K562 (cell line): ENCODE results near the gene PDE8A. TPM values are rescaled to one million over a fixed set of nuclear protein-coding genes. Genes with fewer than 3 reads are reported as not detected.
A peak's percentile ranks its signal among the peaks of the same experiment; 100 is the strongest.

Source experiments
- CBX5 ChIP-seq: IDR thresholded peaks from 2 replicates; pipeline ENCODE4 v1.6.1; 2014; ENCODE audit warnings: low read depth, borderline replicate concordance
- ELF1 ChIP-seq: fragments of 200-800 bp; sonication (Bioruptor generic); IDR thresholded peaks from 2 replicates; pipeline ENCODE4 v1.6.1; 2016; ENCODE audit warnings: missing genetic modification characterization, missing compliant biosample characterization
- NBN ChIP-seq: fragments of 450-650 bp; IDR thresholded peaks from 2 replicates; pipeline ENCODE4 v1.6.1; 2016; ENCODE audit warnings: low read depth, mild to moderate bottlenecking
- RB1 ChIP-seq: fragments of 450-650 bp; IDR thresholded peaks from 2 replicates; pipeline ENCODE4 v1.6.1; 2017; ENCODE audit warnings: low read depth, mild to moderate bottlenecking
- RBBP5 ChIP-seq: fragments of 200-600 bp; sonication (generic); IDR thresholded peaks from 2 replicates; pipeline ENCODE4 v1.6.1; 2012; ENCODE audit warnings: borderline replicate concordance, mild to moderate bottlenecking, low read length, control low read depth, inconsistent platforms; ENCODE audit not compliant: insufficient read depth, poor library complexity, severe bottlenecking
- RCOR1 ChIP-seq, 2 experiments: IDR thresholded peaks; 2 replicates each; pipeline ENCODE4 v1.6.1; 2012; ENCODE audit warnings: low read depth in 2 of 2, low read length in 2 of 2, borderline replicate concordance in 1 of 2, improper control_type of control experiment in 1 of 2
- SP1 ChIP-seq: sonication (generic); formaldehyde crosslinking; IDR thresholded peaks from 2 replicates; pipeline ENCODE4 v1.8.1; 2022; ENCODE audit warnings: mild to moderate bottlenecking, missing genetic modification reagents
- TOE1 ChIP-seq, 2 experiments: fragments of 450-650 bp in 1 of 2; sonication (generic) in 1 of 2; formaldehyde crosslinking in 1 of 2; IDR thresholded peaks; 2 replicates each; pipeline versions ENCODE4 v1.7.1 to v1.8.0; 2016 to 2022; ENCODE audit warnings: borderline replicate concordance in 2 of 2, mild to moderate bottlenecking in 2 of 2, antibody characterized with exemption in 1 of 2, inconsistent platforms in 1 of 2, low read depth in 1 of 2, missing genetic modification reagents in 1 of 2, moderate library complexity in 1 of 2
- XRCC5 ChIP-seq: fragments of 200-400 bp; formaldehyde crosslinking; IDR thresholded peaks from 2 replicates; pipeline ENCODE4 v1.6.1; 2017; ENCODE audit warnings: low read depth, mild to moderate bottlenecking, low read length
- ZBED1 ChIP-seq: IDR thresholded peaks from 2 replicates; pipeline ENCODE4 v1.6.1; 2014
- polyA plus RNA-seq, 8 experiments: library from polyadenylated mRNA; depleted of rRNA in 4 of 8; stranded (reverse) in 5 of 8; unstranded in 3 of 8; fragments of >200 nt; fragmentation: Nextera tagmentation in 2 of 8; fragmentation: Illumina TruSeq in 1 of 8; extraction: Ambion mirVana in 2 of 8; extraction: Trizol in 1 of 8; gene quantifications; 2 replicates each; pipeline versions ENCODE4 v1.2.1 to v1.2.3, GENCODE V29; 2011 to 2014; ENCODE audit warnings: inconsistent platforms in 1 of 8, missing spikeins in 1 of 8
- total RNA-seq, 7 experiments: library from RNA; depleted of rRNA in 6 of 7; stranded (reverse); fragments of >200 nt in 6 of 7; fragmentation: Illumina TruSeq in 2 of 7; extraction: Trizol in 2 of 7; gene quantifications; 2 replicates each; pipeline versions ENCODE4 v1.2.1 to v1.2.3, GENCODE V29; 2011 to 2021; ENCODE audit warnings: low replicate concordance in 1 of 7
- TF ChIP-seq, protein P1 (sequence below): IDR thresholded peaks from 2 replicates; pipeline ENCODE4 v1.6.1; 2011; ENCODE audit warnings: borderline replicate concordance, low read depth, mild to moderate bottlenecking, moderate library complexity, low read length; ENCODE audit not compliant: insufficient read depth, poor library complexity, severe bottlenecking
- TF ChIP-seq, protein P2 (sequence below): sonication (generic); formaldehyde crosslinking; IDR thresholded peaks from 2 replicates; pipeline ENCODE4 v1.8.0; 2022; ENCODE audit warnings: mild to moderate bottlenecking, missing genetic modification reagents
- TF ChIP-seq, protein P3 (sequence below): sonication (generic); formaldehyde crosslinking; IDR thresholded peaks from 2 replicates; pipeline ENCODE4 v1.8.0; 2022; ENCODE audit warnings: mild to moderate bottlenecking, low read depth, missing genetic modification reagents
- TF ChIP-seq, protein P4 (sequence below): conservative IDR thresholded peaks from 2 replicates; pipeline ENCODE4 v1.6.1; 2011; ENCODE audit warnings: low read depth, mild to moderate bottlenecking, low read length; ENCODE audit not compliant: control insufficient read depth
- TF ChIP-seq, protein P5 (sequence below): fragments of 450-650 bp; IDR thresholded peaks from 2 replicates; pipeline ENCODE4 v1.6.1; 2016

The PDE8A gene
- total and polyA plus RNA-seq, 9 of the 15 experiments (the other 6 are each of a cell fraction or from before 2014, with no cell fraction given), result 5.9 to 40.3 (median 19.8) TPM

DNA sequence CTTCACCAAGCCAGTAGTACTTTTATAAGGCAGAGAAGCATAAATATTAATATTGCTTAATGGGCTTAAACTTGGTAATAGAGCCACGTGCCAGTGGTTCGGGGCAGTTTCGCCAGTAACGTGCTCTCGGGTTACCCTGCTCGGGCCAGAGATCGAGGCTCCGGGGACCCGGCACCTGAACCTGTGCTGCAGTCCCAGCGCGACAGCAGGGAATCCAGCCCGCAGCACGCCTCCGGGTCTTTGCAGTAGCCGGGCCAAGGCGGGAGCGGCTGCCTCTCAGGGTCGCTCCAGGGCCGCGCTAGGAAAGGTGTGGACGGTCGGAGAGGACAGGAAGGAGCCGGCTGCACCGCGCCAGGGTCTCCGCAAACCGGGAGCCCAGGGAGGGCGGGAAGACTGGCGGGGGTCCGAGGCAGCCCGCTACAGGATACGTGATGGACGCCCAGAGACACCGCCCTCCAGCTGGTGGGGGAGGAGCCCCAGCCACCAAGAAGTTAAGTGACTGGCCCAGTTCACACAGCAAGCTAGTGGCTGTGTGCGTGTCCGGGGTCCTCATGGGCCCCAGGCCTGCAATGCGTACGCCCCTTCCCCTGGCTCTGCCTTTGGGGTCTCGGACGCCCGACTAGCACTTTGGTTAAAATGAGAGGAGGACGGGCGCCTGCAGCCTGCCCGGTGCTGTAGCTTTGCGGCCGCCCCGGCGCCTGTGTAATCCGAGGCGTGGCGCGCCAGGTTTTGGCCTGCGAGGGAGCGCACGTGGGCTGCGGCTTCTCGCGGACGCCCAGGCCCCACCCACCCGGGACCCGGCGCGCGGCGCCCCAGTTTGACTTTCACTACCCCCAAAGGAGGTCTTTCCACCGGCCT is 1.2 kb upstream of the PDE8A start (continued):
- TF ChIP-seq TOE1 (IDR thresholded peaks at IDR 0.05; ENCODE audit: borderline replicate concordance) (peak; percentile 90), TOE1 (CRISPR knock-in tag; IDR thresholded peaks at IDR 0.05; ENCODE audit: borderline replicate concordance, low read depth) (no peak), ZBED1 (0 out of 2 replicates have a peak, but pooled peaks have one; percentile 22), RB1 (peak; percentile 95), RCOR1 (IDR thresholded peaks at IDR 0.05; ENCODE audit: borderline replicate concordance in 1 of 2, low read depth in 2 of 2, low read length in 2 of 2) (peak; percentile 42 to 84; a peak in 2 of 4 replicates), CBX5 (no peak), NBN (no peak), SP1 (CRISPR knock-in tag) (peak; percentile 33; the same call in 1 of the 2 replicates), ELF1 (peak; percentile 46; the same call in 1 of the 2 replicates), XRCC5 (peak; percentile 57; the same call in 1 of the 2 replicates), RBBP5 (peak; percentile 60)
- TF ChIP-seq, protein P1, sequence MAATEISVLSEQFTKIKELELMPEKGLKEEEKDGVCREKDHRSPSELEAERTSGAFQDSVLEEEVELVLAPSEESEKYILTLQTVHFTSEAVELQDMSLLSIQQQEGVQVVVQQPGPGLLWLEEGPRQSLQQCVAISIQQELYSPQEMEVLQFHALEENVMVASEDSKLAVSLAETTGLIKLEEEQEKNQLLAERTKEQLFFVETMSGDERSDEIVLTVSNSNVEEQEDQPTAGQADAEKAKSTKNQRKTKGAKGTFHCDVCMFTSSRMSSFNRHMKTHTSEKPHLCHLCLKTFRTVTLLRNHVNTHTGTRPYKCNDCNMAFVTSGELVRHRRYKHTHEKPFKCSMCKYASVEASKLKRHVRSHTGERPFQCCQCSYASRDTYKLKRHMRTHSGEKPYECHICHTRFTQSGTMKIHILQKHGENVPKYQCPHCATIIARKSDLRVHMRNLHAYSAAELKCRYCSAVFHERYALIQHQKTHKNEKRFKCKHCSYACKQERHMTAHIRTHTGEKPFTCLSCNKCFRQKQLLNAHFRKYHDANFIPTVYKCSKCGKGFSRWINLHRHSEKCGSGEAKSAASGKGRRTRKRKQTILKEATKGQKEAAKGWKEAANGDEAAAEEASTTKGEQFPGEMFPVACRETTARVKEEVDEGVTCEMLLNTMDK, result no peak
- TF ChIP-seq, protein P2, sequence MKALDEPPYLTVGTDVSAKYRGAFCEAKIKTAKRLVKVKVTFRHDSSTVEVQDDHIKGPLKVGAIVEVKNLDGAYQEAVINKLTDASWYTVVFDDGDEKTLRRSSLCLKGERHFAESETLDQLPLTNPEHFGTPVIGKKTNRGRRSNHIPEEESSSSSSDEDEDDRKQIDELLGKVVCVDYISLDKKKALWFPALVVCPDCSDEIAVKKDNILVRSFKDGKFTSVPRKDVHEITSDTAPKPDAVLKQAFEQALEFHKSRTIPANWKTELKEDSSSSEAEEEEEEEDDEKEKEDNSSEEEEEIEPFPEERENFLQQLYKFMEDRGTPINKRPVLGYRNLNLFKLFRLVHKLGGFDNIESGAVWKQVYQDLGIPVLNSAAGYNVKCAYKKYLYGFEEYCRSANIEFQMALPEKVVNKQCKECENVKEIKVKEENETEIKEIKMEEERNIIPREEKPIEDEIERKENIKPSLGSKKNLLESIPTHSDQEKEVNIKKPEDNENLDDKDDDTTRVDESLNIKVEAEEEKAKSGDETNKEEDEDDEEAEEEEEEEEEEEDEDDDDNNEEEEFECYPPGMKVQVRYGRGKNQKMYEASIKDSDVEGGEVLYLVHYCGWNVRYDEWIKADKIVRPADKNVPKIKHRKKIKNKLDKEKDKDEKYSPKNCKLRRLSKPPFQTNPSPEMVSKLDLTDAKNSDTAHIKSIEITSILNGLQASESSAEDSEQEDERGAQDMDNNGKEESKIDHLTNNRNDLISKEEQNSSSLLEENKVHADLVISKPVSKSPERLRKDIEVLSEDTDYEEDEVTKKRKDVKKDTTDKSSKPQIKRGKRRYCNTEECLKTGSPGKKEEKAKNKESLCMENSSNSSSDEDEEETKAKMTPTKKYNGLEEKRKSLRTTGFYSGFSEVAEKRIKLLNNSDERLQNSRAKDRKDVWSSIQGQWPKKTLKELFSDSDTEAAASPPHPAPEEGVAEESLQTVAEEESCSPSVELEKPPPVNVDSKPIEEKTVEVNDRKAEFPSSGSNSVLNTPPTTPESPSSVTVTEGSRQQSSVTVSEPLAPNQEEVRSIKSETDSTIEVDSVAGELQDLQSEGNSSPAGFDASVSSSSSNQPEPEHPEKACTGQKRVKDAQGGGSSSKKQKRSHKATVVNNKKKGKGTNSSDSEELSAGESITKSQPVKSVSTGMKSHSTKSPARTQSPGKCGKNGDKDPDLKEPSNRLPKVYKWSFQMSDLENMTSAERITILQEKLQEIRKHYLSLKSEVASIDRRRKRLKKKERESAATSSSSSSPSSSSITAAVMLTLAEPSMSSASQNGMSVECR (CRISPR knock-in tag), result peak; percentile 99
- TF ChIP-seq, protein P3, sequence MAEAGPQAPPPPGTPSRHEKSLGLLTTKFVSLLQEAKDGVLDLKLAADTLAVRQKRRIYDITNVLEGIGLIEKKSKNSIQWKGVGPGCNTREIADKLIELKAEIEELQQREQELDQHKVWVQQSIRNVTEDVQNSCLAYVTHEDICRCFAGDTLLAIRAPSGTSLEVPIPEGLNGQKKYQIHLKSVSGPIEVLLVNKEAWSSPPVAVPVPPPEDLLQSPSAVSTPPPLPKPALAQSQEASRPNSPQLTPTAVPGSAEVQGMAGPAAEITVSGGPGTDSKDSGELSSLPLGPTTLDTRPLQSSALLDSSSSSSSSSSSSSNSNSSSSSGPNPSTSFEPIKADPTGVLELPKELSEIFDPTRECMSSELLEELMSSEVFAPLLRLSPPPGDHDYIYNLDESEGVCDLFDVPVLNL, result peak; percentile 43; the same call in 1 of the 2 replicates
- TF ChIP-seq, protein P4, sequence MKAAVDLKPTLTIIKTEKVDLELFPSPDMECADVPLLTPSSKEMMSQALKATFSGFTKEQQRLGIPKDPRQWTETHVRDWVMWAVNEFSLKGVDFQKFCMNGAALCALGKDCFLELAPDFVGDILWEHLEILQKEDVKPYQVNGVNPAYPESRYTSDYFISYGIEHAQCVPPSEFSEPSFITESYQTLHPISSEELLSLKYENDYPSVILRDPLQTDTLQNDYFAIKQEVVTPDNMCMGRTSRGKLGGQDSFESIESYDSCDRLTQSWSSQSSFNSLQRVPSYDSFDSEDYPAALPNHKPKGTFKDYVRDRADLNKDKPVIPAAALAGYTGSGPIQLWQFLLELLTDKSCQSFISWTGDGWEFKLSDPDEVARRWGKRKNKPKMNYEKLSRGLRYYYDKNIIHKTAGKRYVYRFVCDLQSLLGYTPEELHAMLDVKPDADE, result peak; percentile 85
- TF ChIP-seq, protein P5, sequence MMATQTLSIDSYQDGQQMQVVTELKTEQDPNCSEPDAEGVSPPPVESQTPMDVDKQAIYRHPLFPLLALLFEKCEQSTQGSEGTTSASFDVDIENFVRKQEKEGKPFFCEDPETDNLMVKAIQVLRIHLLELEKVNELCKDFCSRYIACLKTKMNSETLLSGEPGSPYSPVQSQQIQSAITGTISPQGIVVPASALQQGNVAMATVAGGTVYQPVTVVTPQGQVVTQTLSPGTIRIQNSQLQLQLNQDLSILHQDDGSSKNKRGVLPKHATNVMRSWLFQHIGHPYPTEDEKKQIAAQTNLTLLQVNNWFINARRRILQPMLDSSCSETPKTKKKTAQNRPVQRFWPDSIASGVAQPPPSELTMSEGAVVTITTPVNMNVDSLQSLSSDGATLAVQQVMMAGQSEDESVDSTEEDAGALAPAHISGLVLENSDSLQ, result peak; percentile 91
